Measurements from ENCODE around the gene STARD3. TPM values are rescaled to one million over a fixed set of nuclear protein-coding genes. Genes with fewer than 3 reads are reported as not detected.

STARD3 gene
- total RNA-seq, 1 donor from 2014 or later, result 51.2 TPM

DNA sequence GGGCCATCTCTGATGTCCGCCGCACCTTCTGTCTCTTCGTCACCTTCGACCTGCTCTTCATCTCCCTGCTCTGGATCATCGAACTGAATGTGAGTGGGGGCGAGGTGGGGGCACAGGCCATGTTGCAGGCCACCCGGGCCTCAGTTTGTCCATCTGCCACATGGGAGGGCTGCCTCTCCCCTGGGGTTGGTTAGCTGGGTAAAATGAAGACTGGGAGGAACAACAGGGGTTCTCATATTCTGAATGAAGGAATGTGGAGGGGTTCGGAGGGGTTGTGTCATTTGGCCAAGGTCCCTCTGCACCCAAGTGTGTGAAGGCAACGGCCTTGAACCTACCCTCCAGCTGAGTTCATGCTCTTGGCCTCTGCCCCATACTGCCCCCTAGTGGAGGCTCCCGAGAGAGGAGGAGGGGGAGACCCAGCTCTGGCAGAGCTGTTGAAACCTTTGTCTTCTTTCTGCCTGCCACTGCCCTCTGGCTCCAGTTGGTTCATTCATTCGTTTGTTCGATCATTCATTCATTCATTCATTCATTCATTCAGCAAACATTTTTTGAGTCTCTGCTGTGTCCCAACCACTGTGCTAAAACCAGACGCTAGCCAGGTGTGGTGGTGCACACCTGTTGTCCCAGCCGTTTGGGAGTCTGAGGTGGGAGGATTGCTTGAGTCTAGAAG lies 16.9 kb downstream of the STARD3 start:
- peak overlapping the region; percentile 20 for H3K4me3 Mint-ChIP-seq (ENCODE audit: unreplicated experiment)
- FAIRE-seq, result no peak

GRCh38 chr17:39655105-39655504 lies 18.2 kb downstream of the STARD3 start:
- Mint-ChIP-seq H3K27me3 (ENCODE audit: low read depth, unreplicated experiment) (peaks cover 2% of the 10 kb centered on the region), H3K4me3 (ENCODE audit: unreplicated experiment) (no peak overlapping the region), H3K27ac (ENCODE audit: unreplicated experiment) (no peak overlapping the region), H3K4me1 (ENCODE audit: low read depth, unreplicated experiment) (peaks cover 18% of the 10 kb centered on the region), H3K36me3 (ENCODE audit: low read depth, unreplicated experiment) (peaks cover 15% of the 10 kb centered on the region), H3K9me3 (ENCODE audit: unreplicated experiment) (no peaks in the 10 kb centered on the region)
- DNase-seq (ENCODE audit: low read depth) (no peak), FAIRE-seq (no peak)
- no peaks in the 10 kb centered on the region for H3K4me1 ChIP-seq (ENCODE audit: insufficient read depth, low read length)
- no peak overlapping the region for H3K9ac ChIP-seq (ENCODE audit: low read length)
- H4K20me1 ChIP-seq (ENCODE audit: insufficient read depth, low read length), result peaks cover 57% of the 10 kb centered on the region
- no peak overlapping the region for H3K27ac ChIP-seq (ENCODE audit: low read depth, low read length)
- no peak overlapping the region for H3K4me3 ChIP-seq (ENCODE audit: insufficient read depth, low read depth, low read length)
- no peaks in the 10 kb centered on the region for H3K9me3 ChIP-seq (ENCODE audit: insufficient read depth, low read depth, low read length)
- H3K79me2 ChIP-seq (ENCODE audit: insufficient read depth, low read length), result peaks cover 9% of the 10 kb centered on the region
- no peak for TF ChIP-seq EZH2 (IDR thresholded peaks at IDR 0.05; ENCODE audit: insufficient read depth, low read length)
- TF ChIP-seq CTCF (IDR thresholded peaks at IDR 0.05; ENCODE audit: insufficient read depth, low read depth, low read length), result no peak
- H3K36me3 ChIP-seq (ENCODE audit: insufficient read depth, low read length), result no peaks in the 10 kb centered on the region
- no peak overlapping the region for H3K4me2 ChIP-seq (ENCODE audit: low read length)
- H3K27me3 ChIP-seq (ENCODE audit: insufficient read depth, low read length), result no peaks in the 10 kb centered on the region
- H2AFZ ChIP-seq (ENCODE audit: low read depth, low read length), result no peak overlapping the region

More for the DNA sequence above, 16.9 kb downstream of the STARD3 start:
- Histone ChIP-seq H3K36me3 (ENCODE audit: insufficient read depth, low read length) (no peaks in the 10 kb centered on the region), H3K27me3 (ENCODE audit: insufficient read depth, low read length) (no peaks in the 10 kb centered on the region), H3K4me2 (ENCODE audit: low read length) (no peak overlapping the region), H2AFZ (ENCODE audit: low read depth, low read length) (no peak overlapping the region), H3K4me3 (ENCODE audit: insufficient read depth, low read depth, low read length) (no peak overlapping the region), H3K79me2 (ENCODE audit: insufficient read depth, low read length) (peaks cover 13% of the 10 kb centered on the region), H3K9me3 (ENCODE audit: insufficient read depth, low read depth, low read length) (no peaks in the 10 kb centered on the region), H4K20me1 (ENCODE audit: insufficient read depth, low read length) (peaks cover 65% of the 10 kb centered on the region), H3K27ac (ENCODE audit: low read depth, low read length) (no peak overlapping the region), H3K9ac (ENCODE audit: low read length) (no peak overlapping the region), H3K4me1 (ENCODE audit: insufficient read depth, low read length) (no peaks in the 10 kb centered on the region)
- no peak for DNase-seq (ENCODE audit: low read depth)
- Mint-ChIP-seq H3K36me3 (ENCODE audit: low read depth, unreplicated experiment) (peaks cover 15% of the 10 kb centered on the region), H3K27ac (ENCODE audit: unreplicated experiment) (no peak overlapping the region), H3K9me3 (ENCODE audit: unreplicated experiment) (no peaks in the 10 kb centered on the region), H3K4me1 (ENCODE audit: low read depth, unreplicated experiment) (peaks cover 24% of the 10 kb centered on the region), H3K27me3 (ENCODE audit: low read depth, unreplicated experiment) (peaks cover 2% of the 10 kb centered on the region)
- no peak for TF ChIP-seq EZH2 (IDR thresholded peaks at IDR 0.05; ENCODE audit: insufficient read depth, low read length)
- peak; percentile 64 for TF ChIP-seq CTCF (IDR thresholded peaks at IDR 0.05; ENCODE audit: insufficient read depth, low read depth, low read length)

DNA sequence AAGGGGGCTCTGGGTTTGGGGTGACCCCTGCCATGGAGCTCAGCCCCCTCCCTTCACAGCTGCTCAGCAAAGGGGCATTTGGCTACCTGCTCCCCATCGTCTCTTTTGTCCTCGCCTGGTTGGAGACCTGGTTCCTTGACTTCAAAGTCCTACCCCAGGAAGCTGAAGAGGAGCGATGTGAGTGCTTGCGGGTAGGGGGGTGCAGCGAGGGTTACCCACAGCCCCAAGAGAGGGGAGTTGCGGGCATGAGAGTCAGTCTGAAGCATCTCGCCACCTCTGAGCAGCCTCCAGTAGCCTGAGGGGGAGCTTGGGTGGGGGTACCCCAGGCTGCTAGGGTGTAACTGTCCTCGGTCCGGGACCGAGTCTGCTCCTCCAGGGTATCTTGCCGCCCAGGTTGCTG lies 21.4 kb downstream of the STARD3 start:
- Histone ChIP-seq H3K79me2 (ENCODE audit: insufficient read depth, low read length) (no peaks in the 10 kb centered on the region), H3K4me1 (ENCODE audit: insufficient read depth, low read length) (no peaks in the 10 kb centered on the region), H3K4me3 (ENCODE audit: insufficient read depth, low read depth, low read length) (no peak overlapping the region), H3K27me3 (ENCODE audit: insufficient read depth, low read length) (no peaks in the 10 kb centered on the region), H3K4me2 (ENCODE audit: low read length) (no peak overlapping the region), H4K20me1 (ENCODE audit: insufficient read depth, low read length) (peaks cover 38% of the 10 kb centered on the region), H3K36me3 (ENCODE audit: insufficient read depth, low read length) (no peaks in the 10 kb centered on the region), H2AFZ (ENCODE audit: low read depth, low read length) (no peak overlapping the region), H3K9ac (ENCODE audit: low read length) (no peak overlapping the region), H3K9me3 (ENCODE audit: insufficient read depth, low read depth, low read length) (no peaks in the 10 kb centered on the region), H3K27ac (ENCODE audit: low read depth, low read length) (no peak overlapping the region)
- peaks cover 2% of the 10 kb centered on the region for H3K27me3 Mint-ChIP-seq (ENCODE audit: low read depth, unreplicated experiment)
- FAIRE-seq (no peak), DNase-seq (ENCODE audit: low read depth) (no peak)
- no peaks in the 10 kb centered on the region for H3K9me3 Mint-ChIP-seq (ENCODE audit: unreplicated experiment)
- peaks cover 7% of the 10 kb centered on the region for H3K4me1 Mint-ChIP-seq (ENCODE audit: low read depth, unreplicated experiment)
- H3K4me3 Mint-ChIP-seq (ENCODE audit: unreplicated experiment), result no peak overlapping the region
- TF ChIP-seq CTCF (IDR thresholded peaks at IDR 0.05; ENCODE audit: insufficient read depth, low read depth, low read length), result no peak
- TF ChIP-seq EZH2 (IDR thresholded peaks at IDR 0.05; ENCODE audit: insufficient read depth, low read length), result no peak
- no peak overlapping the region for H3K27ac Mint-ChIP-seq (ENCODE audit: unreplicated experiment)
- peaks cover 18% of the 10 kb centered on the region for H3K36me3 Mint-ChIP-seq (ENCODE audit: low read depth, unreplicated experiment)
